NCI-H1092 (cell line): Measurements from ENCODE around the gene CASK.
A peak's percentile ranks its signal among the peaks of the same experiment; 100 is the strongest.

Experiments
- DNase-seq: peaks from one replicate; lab custom pipeline; 2025; lab: John Stamatoyannopoulos, UW

The CASK gene

DNA sequence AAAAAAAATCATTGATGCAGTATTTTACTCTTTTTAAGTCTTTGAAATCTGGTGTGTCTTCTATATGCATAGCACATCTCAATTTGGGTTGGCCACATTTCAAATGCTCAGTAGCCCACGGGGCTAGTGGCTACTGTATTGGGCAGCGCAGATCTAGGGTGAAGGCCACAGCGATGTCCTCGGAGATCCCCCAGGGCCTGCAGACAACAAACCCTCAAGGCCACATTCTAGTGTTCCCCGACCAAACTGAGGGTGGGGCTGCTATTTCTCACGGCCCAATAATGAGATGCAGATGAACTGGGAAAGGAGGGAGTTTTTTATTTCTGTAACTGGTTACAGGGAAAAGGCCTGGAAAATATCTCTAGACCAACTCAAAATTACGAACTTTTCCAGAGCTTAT is 452.6 kb downstream of the CASK start:
- DNase-seq: no peak

DNA sequence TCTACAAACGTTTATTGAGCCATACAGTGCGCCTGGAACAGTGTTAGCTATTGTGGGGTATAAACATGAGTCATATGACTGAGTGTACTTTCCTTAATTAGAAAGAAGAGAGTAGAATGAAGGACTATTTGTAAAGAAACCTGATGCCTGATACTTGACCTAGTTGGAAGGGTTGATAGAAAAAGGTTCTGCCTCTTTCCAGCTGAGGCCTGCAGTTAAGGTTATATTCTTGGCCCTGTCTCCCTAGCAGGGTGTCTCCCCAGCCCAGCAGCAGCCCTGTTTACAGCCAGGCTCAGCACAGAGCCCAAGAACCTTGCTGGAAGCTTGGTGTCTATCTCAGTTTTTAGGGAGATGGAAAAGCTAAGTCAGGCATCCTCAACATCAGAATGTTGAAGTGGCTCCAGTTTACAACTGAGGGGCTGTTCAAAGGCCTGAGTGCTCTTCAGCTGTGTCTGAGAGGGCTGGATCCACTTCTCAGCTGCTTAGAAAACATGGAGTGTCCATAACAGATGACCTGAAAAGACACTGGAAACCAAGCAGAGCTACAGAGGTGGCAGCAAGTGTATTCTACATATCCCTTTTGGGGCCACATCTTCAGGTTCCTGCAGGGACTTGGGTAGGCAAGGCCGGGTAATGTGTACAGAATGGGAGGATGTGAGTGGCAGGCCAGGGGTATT is 454.6 kb downstream of the CASK start:
- DNase-seq: peak; percentile 83
